K562 (cell line): ENCODE measurements around the gene CHCT1. TPM values are rescaled to one million over a fixed set of nuclear protein-coding genes. Genes with fewer than 3 reads are reported as not detected.
A peak's percentile ranks its signal among the peaks of the same experiment; 100 is the strongest.

Experiments
- ATAC-seq: fragments of 200-7000 bp; cut with Tn5 transposase; 3 replicates; pipeline ENCODE4 v1.9.1; 2020; ENCODE audit warnings: moderate library complexity
- BruUV-seq: library from RNA; stranded (reverse); fragments of 400-500 nt; replicated peaks from 2 replicates; lab custom pipeline; 2021; lab: Mats Ljungman, UMichigan
- CTCF ChIA-PET: fragments of 300-600 bp; formaldehyde crosslinking; extraction: SDS; loops from one replicate; lab custom pipeline; 2021; ENCODE audit warnings: low intra/inter-chr PET ratio; lab: Yijun Ruan, JAX
- POLR2A ChIA-PET: fragments of 300-600, 350-650 bp; sonication (Branson Sonifier 250); formaldehyde crosslinking; extraction: SDS; loops from one replicate; lab custom pipeline; 2021; ENCODE audit warnings: antibody characterized with exemption, inconsistent platforms; lab: Yijun Ruan, JAX
- DNase-seq, 4 experiments: peaks; one replicate each; pipeline versions ENCODE4 v3.0.0 to v3.0.0-alpha.2; 2011 to 2018; ENCODE audit warnings: low spot score in 3 of 4, mixed read lengths in 3 of 4; ENCODE audit errors: extremely low read depth in 1 of 4
- FAIRE-seq: peaks from 2 replicates; lab custom pipeline; 2011; peaks lifted over from hg19 to GRCh38; lab: Jason Lieb, UNC
- H2AFZ ChIP-seq: 2 replicates; pipeline ENCODE4 v1.6.0; 2011; ENCODE audit warnings: low read depth, low read length, control low read depth, inconsistent platforms
- H3K27ac ChIP-seq: fragments of 200-600 bp; 3 replicates; pipeline ENCODE4 v1.8.0; 2011; ENCODE audit warnings: low read depth, mild to moderate bottlenecking, control low read depth, inconsistent platforms, low read length, moderate library complexity, mixed read lengths; ENCODE audit errors: extremely low read depth
- H3K27me3 ChIP-seq, 2 experiments: fragments of 300-600 bp in 1 of 2; 2 replicates in 1 of 2; 3 replicates in 1 of 2; pipeline versions ENCODE4 v1.6.0 to v1.8.0; 2011; ENCODE audit warnings: inconsistent platforms in 2 of 2, low read length in 2 of 2, mild to moderate bottlenecking in 1 of 2, mixed read lengths in 1 of 2, moderate library complexity in 1 of 2; ENCODE audit not compliant: control insufficient read depth in 2 of 2, insufficient read depth in 2 of 2
- H3K36me3 ChIP-seq: fragments of 300-600 bp; 3 replicates; pipeline ENCODE4 v1.8.0; 2011; ENCODE audit warnings: mild to moderate bottlenecking, low read length, inconsistent platforms; ENCODE audit not compliant: control insufficient read depth, insufficient read depth
- H3K4me1 ChIP-seq, 2 experiments: fragments of 200-600 bp in 1 of 2; replicated peaks in 1 of 2; 2 replicates in 1 of 2; 3 replicates in 1 of 2; pipeline versions ENCODE4 v1.5.1 to v1.8.0; 2011; ENCODE audit warnings: inconsistent platforms in 2 of 2, low read length in 2 of 2, mild to moderate bottlenecking in 1 of 2, mixed read lengths in 1 of 2, moderate library complexity in 1 of 2; ENCODE audit not compliant: control insufficient read depth in 2 of 2, insufficient read depth in 2 of 2
- H3K4me2 ChIP-seq: 2 replicates; pipeline ENCODE4 v1.6.1; 2011; ENCODE audit warnings: low read length, control low read depth, inconsistent platforms, mixed read lengths; ENCODE audit not compliant: insufficient read depth
- H3K4me3 ChIP-seq: fragments of 200-600 bp; sonication (generic), shearing (Covaris generic); 2 replicates; pipeline ENCODE4 v1.5.1; 2016; ENCODE audit warnings: control low read depth, inconsistent platforms
- H3K79me2 ChIP-seq: fragments of 200-600 bp; 3 replicates; pipeline ENCODE4 v1.8.0; 2011; ENCODE audit warnings: low read length, inconsistent platforms; ENCODE audit not compliant: control insufficient read depth, insufficient read depth
- H3K9ac ChIP-seq, 2 experiments: 2 replicates each; pipeline versions ENCODE4 v1.6.0 to v1.6.1; 2011; ENCODE audit warnings: low read depth in 2 of 2, low read length in 2 of 2, control low read depth in 1 of 2, inconsistent platforms in 1 of 2, mild to moderate bottlenecking in 1 of 2, mixed read lengths in 1 of 2; ENCODE audit not compliant: insufficient read depth in 1 of 2
- H3K9me1 ChIP-seq: one replicate; pipeline ENCODE4 v1.6.0; 2011; ENCODE audit warnings: inconsistent platforms, mild to moderate bottlenecking, low read length, moderate library complexity; ENCODE audit not compliant: control insufficient read depth, insufficient read depth
- H3K9me3 ChIP-seq: replicated peaks from 2 replicates; pipeline ENCODE4 v1.5.1; 2011; ENCODE audit warnings: low read depth, low read length, inconsistent platforms; ENCODE audit not compliant: control insufficient read depth, insufficient read depth
- H4K20me1 ChIP-seq: replicated peaks from 2 replicates; pipeline ENCODE4 v1.6.1; 2011; ENCODE audit warnings: low read length, inconsistent platforms, mixed read lengths; ENCODE audit not compliant: control insufficient read depth, insufficient read depth
- CEBPG ChIP-seq, 3 experiments: fragments of 200-800 bp in 1 of 3; sonication (Bioruptor generic) in 1 of 3; sonication (generic) in 1 of 3; formaldehyde crosslinking in 1 of 3; IDR thresholded peaks in 2 of 3; conservative IDR thresholded peaks in 1 of 3; 2 replicates each; pipeline versions ENCODE4 v1.6.1 to v1.8.0; 2016 to 2022; ENCODE audit warnings: missing compliant biosample characterization in 2 of 3, missing genetic modification characterization in 2 of 3, mild to moderate bottlenecking in 1 of 3, missing genetic modification reagents in 1 of 3
- TEAD4 ChIP-seq, 2 experiments: sonication (generic) in 1 of 2; formaldehyde crosslinking in 1 of 2; IDR thresholded peaks; 2 replicates each; pipeline versions ENCODE4 v1.6.1 to v1.8.0; 2012 to 2022; ENCODE audit warnings: borderline replicate concordance in 1 of 2, inconsistent platforms in 1 of 2, low read length in 1 of 2, mild to moderate bottlenecking in 1 of 2, missing genetic modification reagents in 1 of 2
- ZBTB11 ChIP-seq, 3 experiments: fragments of 200-800 bp in 1 of 3; fragments of 250-450 bp in 1 of 3; fragments of 450-650 bp in 1 of 3; sonication (Bioruptor Pico) in 1 of 3; sonication (Bioruptor generic) in 1 of 3; formaldehyde crosslinking in 1 of 3; IDR thresholded peaks; 2 replicates each; pipeline versions ENCODE4 v1.6.1 to v1.8.0; 2016 to 2022; ENCODE audit warnings: mild to moderate bottlenecking in 2 of 3, missing genetic modification characterization in 2 of 3, missing compliant biosample characterization in 1 of 3, moderate library complexity in 1 of 3
- WGBS: fragments of 100-300 bp; shearing (Covaris generic); methylation state at CpG from one replicate; pipeline ENCODE4 v1.1.6; 2016; ENCODE audit warnings: low coverage, mixed read lengths; ENCODE audit not compliant: insufficient coverage; ENCODE audit errors: missing lambda C conversion rate; 5-methylcytosine and 5-hydroxymethylcytosine counted together
- in situ Hi-C: fragments of 300-500 bp; cut with MboI; formaldehyde crosslinking; loops from 4 replicates; pipeline ENCODE4 v1.15.0; 2018; ENCODE audit warnings: inconsistent platforms, mixed read lengths
- intact Hi-C: fragments of 100-400 bp; cut with micrococcal nuclease; formaldehyde crosslinking; loops from 2 replicates; pipeline ENCODE4 v1.14.2; 2022
- polyA plus RNA-seq, 8 experiments: library from polyadenylated mRNA; depleted of rRNA in 4 of 8; stranded (reverse) in 5 of 8; unstranded in 3 of 8; fragments of >200 nt; fragmentation: Nextera tagmentation in 2 of 8; fragmentation: Illumina TruSeq in 1 of 8; extraction: Ambion mirVana in 2 of 8; extraction: Trizol in 1 of 8; gene quantifications; 2 replicates each; pipeline versions ENCODE4 v1.2.1 to v1.2.3, GENCODE V29; 2011 to 2014; ENCODE audit warnings: inconsistent platforms in 1 of 8, missing spikeins in 1 of 8
- total RNA-seq, 7 experiments: library from RNA; depleted of rRNA in 6 of 7; stranded (reverse); fragments of >200 nt in 6 of 7; fragmentation: Illumina TruSeq in 2 of 7; extraction: Trizol in 2 of 7; gene quantifications; 2 replicates each; pipeline versions ENCODE4 v1.2.1 to v1.2.3, GENCODE V29; 2011 to 2021; ENCODE audit warnings: low replicate concordance in 1 of 7

Gene CHCT1
- total and polyA plus RNA-seq, 9 of the 15 experiments (the other 6 are each of a cell fraction or from before 2014, with no cell fraction given), result not detected

- ChIA-PET CTCF (no interaction called here), POLR2A (no interaction called here)
- H3K27me3 ChIP-seq, result no peaks in the 10 kb centered on the region
- no peak for DNase-seq
- peaks cover 3% of the 10 kb centered on the region in 2 experiments; a peak in 3 of 5 replicates for H3K4me1 ChIP-seq
- H3K27ac ChIP-seq, result no peak overlapping the region
- H3K36me3 ChIP-seq, result no peaks in the 10 kb centered on the region
- no peak overlapping the region for H3K4me2 ChIP-seq
- BruUV-seq, result no TSS peak
- H3K9ac ChIP-seq, result peak overlapping the region in 1 of 2 experiments; percentile 24; a peak in 1 of 4 replicates
- ATAC-seq, result no peak
- H3K9me1 ChIP-seq, result no peaks in the 10 kb centered on the region
- intact Hi-C loops (loop anchor here (5.0 kb wide), 1 partner anchor 198 kb away; no protein-coding TSS in a partner anchor), in situ Hi-C loops (no loop called here)
- no peak for FAIRE-seq
- H3K9me3 ChIP-seq, result no peaks in the 10 kb centered on the region
- 57% methylated on average over 2 of the region's 2 CpGs for WGBS
- TF ChIP-seq ZBTB11 (CRISPR knock-in tag; IDR thresholded peaks at IDR 0.05) (peak in 1 of 3 experiments; percentile 41; a peak in 2 of 6 replicates), TEAD4 (IDR thresholded peaks at IDR 0.05; ENCODE audit: low read length) (no peak), TEAD4 (CRISPR knock-in tag; IDR thresholded peaks at IDR 0.05; ENCODE audit: borderline replicate concordance) (no peak), CEBPG (CRISPR knock-in tag; IDR thresholded peaks at IDR 0.05) (no peak), CEBPG (tag; conservative IDR thresholded peaks at IDR 0.05 in 1 of 2, IDR thresholded peaks at IDR 0.05 in 1 of 2) (0 out of 4 replicates have a peak, but pooled peaks of 1 of the 2 experiments have one; percentile 24)
- no peaks in the 10 kb centered on the region for H4K20me1 ChIP-seq
- no peaks in the 10 kb centered on the region for H3K79me2 ChIP-seq
- peak overlapping the region; percentile 57; the same call in 1 of the 2 replicates for H2AFZ ChIP-seq
- H3K4me3 ChIP-seq, result no peak overlapping the region
Observed at GRCh38 chr17:60439501-60439900, 17.2 kb downstream of the CHCT1 start.
